Inflammatory macrophage treated with lipopolysaccharide for 4 hours (primary cell): ENCODE data around the gene PARD6G.
"Not testable (repeated sequence)": the region's sequence is repeated elsewhere in the genome, so short reads cannot be mapped to it uniquely, and the experiment has no call there.

Experiments used
- DNase-seq: peaks from one replicate; pipeline ENCODE4 v3.0.0-alpha.2; 2020

The PARD6G gene, protein sequence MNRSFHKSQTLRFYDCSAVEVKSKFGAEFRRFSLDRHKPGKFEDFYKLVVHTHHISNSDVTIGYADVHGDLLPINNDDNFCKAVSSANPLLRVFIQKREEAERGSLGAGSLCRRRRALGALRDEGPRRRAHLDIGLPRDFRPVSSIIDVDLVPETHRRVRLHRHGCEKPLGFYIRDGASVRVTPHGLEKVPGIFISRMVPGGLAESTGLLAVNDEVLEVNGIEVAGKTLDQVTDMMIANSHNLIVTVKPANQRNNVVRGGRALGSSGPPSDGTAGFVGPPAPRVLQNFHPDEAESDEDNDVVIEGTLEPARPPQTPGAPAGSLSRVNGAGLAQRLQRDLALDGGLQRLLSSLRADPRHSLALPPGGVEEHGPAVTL

DNA sequence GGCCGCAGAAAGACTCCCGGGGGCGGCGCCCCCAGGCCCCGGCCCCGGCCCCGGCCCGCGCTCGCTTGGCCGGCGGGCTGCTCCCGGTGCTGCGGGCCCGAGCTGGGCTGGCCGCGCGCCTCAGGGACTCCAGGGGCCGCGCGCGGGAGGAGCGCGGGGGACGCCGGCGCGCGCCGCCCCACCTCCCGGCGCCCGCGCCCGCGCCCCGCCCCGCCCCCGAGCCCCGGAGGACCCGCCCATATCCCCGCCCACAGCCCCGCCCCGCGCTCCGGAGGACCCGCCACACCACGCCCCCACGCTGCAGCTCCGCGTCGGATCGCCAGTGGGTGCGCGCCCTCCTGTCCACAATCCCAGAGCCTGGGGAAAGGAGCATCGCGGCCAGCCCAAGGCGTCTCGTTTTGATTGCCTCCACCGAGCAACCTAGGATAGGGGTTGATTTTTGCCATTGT is at the start of gene PARD6G:
Gene PARD6G (minus strand): TSS at position 122 of the 449 bp plus-strand sequence. CDS start 166 bp downstream, outside the sequence.
- DNase-seq = peak; percentile 69

DNA sequence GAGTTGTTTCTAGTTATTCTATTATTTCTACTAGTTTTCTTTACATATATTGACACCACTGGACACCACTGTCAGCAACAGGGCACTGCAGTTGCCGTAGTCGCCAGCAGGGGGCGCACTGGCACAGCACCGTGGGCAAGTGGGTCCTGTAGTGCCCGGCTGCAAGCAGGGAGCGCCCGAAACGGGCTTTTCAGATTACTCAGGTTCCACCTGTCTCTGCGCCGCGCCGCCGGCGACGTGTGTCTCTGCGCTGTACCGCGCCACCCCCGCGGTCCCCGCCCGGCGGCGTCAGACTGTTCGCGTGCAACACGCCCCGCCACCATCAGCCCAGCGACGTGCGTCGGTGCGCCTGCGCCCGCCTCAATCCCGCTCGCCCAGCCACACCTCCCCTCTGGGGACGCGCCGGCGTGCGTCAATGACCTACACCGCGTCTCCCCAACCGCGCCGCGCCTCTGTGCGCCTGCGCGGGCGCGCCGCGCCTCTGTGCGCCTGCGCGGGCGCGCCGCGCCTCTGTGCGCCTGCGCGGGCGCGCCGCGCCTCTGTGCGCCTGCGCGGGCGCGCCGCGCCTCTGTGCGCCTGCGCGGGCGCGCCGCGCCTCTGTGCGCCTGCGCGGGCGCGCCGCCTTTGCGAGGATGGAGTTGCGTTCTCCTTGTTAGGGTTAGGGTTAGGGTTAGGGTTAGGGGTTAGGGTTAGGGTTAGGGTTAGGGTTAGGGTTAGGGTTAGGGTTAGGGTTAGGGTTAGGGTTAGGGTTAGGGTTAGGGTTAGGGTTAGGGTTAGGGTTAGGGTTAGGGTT is 15.1 kb upstream of the PARD6G start:
- not testable (repeated sequence) for DNase-seq

DNA sequence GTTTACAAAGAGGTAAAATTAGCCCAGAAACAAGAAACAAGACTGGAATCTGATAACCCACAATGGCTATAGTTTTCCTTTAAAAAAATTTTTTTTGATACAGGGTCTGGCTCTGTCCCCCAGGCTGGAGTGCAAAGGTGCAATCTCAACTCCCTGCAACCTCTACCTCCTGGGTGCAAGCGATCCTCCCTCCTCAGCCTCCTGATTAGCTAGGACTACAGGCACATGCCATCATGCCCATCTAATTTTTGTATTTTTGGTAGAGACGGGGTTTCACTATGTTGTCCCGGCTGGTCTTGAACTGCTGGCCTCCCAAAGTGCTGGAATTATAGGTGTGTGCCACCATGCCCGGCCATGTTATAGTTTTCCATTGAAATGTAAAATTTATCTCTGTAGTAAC is 12.3 kb upstream of the PARD6G start:
- DNase-seq = no peak

DNA sequence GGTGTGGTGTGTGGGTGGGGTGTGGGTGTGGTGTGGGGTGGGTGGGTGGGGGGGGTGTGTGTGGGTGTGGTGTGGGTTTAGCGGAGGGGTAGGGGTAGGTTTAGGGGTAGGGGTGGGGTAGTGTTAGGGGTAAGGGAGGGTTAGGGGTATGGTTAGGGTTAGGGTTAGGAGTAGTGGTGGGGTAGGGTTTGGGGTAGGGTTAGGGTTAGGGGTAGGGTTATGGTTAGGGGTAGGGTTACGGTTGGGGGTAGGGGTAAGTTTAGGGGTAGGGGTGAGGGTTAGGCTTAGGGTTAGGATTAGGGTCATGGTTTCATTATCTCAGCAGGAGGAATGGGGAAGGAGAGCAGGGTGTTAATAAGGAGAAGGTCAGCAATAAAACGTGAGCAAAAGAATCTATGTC is 11.3 kb upstream of the PARD6G start:
- DNase-seq = no peak

DNA sequence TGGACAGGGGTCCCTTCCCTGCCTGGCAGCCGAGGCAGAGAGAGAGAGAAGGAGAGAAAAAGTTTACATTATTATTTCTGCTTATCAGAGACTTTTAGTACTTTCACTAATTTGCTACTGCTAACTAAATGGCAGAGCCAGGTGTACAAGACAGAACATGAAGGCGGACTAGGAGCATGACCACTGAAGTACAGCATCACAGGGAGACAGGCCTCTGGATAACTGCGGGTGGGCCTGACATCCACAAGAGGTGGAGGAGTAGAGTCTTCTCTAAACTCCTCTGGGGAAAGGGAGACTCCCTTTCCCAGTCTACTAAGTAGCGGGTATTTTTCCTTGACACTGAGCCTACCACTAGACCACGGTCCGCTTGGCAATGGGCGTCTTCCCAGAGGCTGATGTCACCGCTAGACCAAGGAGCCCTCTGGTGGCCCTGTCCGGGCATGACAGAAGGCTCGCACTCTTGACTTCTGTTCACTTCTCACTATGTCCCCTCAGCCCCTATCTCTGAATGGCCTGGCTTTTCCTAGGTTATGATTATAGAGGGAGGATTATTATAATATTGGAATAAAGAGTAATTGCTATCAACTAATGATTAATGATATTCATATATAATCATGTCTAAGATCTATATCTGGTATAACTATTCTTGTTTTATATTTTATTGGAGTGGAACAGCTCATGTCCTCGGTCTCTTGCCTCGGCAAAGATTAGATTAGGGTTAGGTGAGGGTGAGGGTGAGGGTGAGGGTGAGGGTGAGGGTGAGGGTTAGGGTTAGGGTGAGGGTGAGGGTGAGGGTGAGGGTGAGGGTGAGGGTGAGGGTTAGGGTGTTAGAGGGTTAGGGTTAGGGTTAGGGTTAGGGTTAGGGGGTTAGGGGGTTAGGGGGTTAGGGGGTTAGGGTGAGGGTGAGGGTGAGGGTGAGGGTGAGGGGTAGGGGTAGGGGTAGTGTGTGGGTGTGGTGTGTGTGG is 10.5 kb upstream of the PARD6G start:
- peak; percentile 65 for DNase-seq

DNA sequence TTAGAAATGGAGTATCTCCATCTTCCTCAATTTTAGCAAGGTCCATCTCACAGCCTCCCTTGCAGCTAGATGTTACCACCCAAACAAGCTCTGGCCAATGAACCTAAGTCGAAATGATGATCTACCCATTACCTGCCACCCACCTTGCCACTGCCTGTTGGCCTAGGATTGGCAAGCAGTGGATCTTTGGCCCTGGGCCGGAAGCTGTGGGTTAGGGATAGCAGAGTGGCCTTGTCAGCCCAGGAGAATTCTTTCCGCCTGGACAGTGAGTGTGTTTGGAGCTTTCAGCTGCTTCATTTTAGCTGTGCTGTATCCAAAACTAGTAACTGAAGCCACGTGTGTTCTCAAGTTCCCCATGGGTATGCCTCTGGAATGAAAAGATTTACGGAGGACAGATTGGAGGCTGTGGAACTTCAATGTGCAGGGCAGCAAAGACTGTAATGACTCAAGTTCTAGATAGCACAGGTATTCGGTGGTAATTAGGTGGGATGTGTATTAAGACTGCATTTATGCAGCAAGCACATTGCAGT is 7.7 kb upstream of the PARD6G start:
- no peak for DNase-seq

DNA sequence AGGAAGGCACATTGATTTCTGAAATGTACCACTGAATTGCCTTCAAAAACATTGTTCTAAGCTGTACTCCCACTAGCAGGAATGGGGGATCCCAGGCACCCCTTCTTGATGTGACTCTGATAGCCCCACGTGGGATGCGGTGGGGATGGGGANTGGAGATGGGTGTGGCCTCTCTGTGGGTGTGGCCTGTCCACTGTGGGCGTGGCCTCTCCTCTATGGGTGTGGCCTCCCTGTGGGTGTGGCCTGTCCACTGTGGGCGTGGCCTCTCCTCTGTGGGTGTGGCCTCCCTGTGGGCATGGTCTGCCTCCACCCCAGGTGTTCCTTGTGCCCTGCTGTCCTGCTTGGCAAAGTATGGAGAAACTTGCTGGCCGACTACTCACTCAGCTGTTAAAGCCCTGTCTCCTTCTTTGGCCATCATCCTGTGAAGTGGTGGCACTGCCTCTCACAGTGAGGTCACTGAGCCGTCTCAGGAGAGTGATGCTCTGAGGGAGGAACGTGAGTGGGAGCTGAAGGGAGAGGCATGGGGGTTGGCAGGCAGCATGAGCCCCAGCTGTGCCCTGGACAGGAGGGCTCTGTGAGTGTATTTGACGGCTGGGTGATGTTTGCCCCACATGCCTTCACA is 6.7 kb upstream of the PARD6G start:
- peak; percentile 8 for DNase-seq

DNA sequence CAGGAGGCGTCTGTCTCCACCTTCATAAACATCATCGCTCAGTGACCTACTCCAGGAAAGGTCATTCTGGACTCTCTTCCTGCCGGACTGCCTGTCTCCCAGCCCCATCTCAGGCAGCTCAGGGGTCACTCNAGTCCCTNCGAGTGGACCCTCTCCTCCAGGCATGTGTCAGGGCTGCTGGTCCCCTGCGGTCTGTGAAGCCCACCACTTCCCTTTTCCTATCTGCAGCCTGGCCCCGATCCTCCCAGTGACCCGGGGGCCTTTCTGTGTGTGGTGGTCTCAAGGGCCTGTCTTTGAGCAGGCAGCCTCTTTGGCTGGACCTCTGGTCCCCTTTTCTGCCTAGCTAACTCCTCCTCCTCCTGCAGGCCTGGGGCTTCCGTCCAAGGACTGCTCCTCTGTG is 5.9 kb upstream of the PARD6G start:
- no peak for DNase-seq

DNA sequence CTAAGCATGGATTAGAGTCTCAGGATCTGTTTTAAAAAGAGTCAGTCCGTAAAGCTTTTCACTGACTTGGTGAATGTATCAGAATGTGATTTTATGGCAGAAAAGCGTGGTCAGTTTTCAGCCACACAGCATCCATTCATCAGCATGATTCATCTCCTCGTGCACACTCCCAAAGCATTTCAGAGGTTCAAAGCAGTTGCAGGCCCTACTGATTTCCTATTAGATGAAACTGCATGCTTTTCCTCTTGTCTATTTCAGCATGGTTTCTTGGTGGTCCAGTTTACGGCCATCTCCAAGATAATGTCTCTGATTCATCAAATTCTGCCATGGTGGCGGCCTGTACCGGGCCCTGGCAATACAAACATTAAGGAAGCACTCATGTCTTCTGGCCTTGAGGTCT is 4.8 kb upstream of the PARD6G start:
- DNase-seq = no peak

DNA sequence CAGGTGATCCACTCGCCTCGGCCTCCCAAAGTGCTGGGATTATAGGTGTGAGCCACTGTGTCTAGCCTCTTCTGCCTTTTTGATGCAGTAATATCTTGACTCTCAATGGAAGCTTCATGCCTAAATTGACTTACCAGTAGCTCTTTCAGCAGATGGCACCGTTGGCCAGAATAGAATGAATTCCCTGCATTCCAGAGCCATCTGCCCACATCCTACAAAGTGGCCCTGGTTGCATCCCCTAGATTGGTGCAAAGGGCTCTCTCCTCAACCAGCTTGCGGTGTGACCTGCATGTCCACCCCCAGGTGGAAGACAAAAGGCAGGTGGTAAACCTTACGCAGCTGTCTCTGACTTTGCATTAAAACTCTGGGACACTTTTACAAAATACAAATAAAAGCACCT is 4.4 kb upstream of the PARD6G start:
- no peak for DNase-seq

DNA sequence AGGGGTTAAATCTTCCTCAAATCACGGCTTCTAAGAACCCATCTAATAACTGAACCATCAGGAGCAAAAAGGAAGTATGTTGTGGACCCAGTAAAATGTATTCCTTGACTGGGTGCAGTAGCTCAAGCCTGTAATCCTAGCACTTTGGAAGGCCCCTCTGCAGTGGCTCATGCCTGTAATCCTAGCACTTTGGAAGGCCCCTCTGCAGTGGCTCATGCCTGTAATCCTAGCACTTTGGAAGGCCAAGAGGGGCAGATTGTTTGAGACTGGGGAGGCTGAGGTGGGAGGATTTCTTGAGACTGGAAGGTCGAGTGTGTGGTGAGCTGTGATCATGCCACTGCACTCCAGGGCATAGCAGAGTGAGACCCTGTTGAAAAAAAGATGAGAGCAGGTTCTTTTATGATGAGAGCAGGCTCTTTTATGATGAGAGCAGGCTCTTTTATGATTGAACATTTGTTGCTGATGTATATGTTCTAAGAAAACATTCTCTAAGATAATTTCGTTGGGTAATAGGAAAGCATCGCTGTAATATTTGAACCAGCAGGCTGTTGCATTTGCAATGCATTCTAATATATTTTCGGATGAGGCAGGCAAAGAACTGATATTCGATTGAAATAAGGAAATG is 3.5 kb upstream of the PARD6G start:
- DNase-seq = no peak

DNA sequence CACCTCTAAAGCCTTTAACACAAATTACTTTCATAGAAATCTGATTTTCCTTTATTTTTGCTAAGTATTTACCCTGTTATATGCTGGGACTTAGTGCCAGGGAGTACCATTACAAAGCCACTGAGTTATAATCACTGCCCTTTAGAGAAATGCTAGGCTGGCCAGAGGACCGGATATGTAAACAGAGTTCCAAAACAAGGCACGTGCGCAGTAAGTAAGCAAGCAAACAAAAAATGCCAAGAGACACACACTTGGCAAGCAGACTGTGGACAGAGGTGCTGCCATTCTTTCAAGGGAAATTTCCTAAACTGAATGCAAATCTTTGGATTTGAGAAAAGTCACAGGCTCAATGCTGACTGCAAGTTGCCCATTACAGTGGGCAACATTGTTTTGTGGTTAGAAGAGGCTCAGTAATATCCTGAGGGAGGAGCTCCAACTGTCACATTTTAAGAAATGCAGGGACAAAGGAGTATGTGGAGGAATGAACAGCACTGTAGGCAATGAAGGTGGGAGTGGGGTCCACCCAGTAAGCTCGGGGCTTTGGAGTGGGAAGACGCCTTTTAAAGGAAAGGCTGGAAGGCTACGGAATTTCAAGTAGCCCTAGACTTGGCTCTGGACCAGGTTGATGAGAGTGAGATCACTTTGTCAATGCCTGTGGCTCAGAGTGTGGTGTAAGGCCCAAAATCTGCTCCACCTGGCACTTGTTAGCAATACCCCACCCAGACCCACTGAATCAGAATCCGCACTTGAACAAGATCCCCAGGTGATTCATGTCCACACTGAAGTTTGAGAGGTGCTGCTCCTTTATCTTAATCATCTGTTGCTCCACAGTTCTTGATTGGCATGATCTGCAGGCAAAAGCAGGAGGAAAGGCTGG is 2.1 kb upstream of the PARD6G start:
- no peak for DNase-seq

DNA sequence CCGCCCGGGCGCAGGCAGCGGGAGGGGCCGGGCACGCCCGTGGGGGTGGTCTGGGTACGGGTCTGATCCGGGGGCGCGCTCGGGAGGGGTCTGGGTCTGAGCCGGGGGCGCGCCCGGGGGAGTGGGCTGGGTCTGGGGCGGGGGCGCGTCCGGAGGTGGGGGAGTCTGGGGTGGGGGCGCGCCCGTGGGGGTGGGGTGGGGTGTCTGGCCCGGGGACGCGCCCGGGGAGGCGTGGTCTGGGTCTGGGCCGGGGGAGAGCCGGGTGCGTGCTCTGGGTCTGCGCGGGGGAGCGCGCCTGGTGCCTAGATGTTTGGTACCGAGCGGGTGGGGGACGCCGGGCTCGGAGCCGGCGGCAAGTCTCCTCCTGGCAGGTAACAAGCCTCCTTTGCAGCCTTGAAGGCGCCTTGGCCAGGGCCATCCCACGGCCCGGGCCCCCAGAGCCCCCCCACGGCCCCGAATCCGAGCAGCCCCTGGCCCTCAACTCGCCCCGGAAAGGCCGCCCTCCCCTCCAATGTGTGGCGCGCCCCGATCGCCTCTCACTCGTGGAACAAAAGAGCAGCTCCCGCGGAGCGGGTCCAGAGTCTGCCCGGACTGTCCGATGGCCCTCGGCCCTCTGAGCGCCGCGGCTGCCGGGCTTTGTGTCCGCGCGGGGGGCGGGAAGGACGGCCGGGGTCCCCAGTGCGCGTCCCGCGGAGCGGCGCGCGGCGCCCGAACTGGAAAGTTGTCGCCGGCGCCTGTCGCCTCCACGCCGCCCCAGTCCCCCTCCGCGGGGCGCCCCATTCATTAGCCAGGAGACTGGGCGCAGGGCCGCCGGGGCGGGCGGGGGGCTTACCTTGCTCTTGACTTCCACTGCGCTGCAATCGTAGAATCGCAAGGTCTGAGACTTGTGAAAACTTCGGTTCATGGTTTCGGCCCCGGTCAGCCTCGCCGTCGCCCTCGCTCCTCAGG is 595 bp downstream of the PARD6G start:
- DNase-seq = no peak

DNA sequence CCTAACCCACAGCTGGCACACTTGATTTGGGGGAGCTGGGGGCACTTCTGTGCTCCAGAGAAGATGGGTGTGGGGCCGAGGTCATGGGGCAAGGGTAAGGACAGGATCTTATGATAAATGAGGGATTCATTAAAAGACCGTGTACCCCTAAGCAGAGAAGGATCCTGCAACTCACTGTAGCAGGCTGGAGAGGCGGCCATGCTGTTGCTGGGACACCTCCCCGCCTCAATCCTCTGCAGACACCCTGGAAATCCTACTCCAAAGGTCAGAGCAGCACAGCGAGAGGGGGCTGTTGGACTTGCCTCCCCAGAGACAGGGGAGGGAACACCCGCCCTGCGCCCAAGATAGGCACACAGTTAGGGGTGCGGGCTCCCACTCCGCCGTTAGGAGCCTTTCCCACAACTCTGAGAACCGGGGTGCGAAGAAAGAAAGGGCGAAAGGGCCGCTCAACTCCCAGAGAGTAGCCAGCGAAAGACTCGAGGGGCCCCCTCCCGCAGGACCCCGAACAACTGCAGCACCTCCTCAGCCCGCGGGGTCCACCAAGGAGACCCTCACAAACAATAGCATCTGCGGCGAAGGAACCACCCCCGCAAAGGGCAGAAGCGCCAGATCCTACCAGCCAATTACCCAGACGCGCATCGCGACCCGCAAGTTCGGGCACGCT is 1.4 kb downstream of the PARD6G start:
- DNase-seq = no peak

DNA sequence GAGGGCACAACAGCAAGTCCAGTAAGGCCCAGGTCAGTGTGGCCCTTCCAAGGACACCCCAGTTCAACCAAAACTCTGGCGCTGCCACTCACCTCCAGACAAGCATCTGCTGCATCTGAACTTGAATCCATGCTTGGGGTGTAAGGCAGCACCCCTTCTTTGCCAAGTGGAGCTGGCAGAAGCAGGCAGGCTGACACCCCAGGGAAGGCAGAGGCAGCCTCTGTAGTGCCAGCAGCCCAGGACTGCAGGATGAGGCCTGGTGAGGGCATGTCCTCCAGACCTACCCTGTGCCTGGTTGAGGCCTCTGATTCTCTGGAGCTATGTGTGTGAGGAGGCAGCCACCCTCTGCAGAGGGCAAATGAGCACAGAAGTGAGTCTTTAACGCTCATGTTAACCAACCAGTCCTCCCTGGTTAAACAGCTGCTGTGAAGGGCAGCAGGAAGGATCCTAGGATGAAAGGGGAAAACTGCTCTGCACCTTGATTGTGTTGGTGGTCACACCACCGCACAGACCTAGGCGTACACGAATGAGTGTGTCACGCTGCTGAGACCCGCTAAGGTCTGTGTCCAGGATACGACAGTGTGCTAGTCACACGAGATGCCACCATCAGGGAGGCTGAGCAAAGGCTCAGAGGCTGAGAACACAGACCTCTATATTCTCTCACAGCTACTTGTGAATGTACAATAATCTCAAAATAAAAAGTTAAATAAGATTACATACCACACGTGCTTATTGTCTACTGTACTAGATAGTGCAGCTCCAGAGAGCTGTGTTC is 2.2 kb downstream of the PARD6G start:
- no peak for DNase-seq

DNA sequence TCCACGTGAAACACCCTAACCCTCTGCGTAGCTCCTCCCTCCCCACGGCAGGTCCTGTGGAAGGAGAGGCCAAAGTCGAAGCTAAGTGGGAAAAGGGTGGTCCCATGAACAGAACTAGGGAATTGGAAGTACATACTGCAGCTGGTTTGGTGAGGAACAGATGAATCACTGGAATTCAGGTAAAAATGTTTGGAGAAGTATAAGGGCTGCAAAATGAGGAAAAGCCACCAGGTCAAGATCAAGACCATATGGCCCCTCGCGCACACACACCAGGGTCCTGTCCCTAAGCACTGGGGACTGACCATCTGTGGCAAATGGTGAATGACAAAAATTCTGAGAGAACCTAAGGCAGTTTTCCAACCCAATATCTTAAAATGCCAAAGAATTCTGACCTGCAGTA is 3.1 kb downstream of the PARD6G start:
- no peak for DNase-seq

DNA sequence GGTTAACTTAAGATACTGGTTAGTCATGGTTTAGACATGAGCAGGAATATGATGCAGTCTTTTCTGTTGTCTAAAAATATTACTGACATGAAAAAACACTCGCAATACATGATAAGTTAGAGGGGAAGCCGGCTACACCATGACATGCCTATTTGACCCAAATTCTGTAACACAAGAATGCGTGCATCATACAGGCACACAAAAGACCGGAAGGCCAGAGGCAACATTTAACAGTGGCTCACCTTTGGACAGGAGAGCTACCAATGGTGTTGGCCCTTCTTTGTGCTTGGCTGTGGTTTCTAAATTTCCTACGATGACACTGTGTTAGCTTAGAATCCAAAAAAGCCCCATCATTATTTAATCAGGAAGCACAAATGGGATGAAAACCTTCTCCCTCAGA is 4.1 kb downstream of the PARD6G start:
- DNase-seq = no peak
